K562 (cell line): Measurements from ENCODE around the gene ZDHHC3. TPM values are rescaled to one million over a fixed set of nuclear protein-coding genes. Genes with fewer than 3 reads are reported as not detected.

Experiments used
- CEBPB ChIP-seq: fragments of 450-650 bp; IDR thresholded peaks from 2 replicates; pipeline ENCODE4 v1.6.1; 2016; ENCODE audit warnings: missing genetic modification characterization, missing compliant biosample characterization
- CHD4 ChIP-seq: fragments of 200-600 bp; sonication (generic); IDR thresholded peaks from 3 replicates; pipeline ENCODE4 v1.6.1; 2012; ENCODE audit warnings: low read depth, mild to moderate bottlenecking, mixed read lengths, low read length, inconsistent platforms; ENCODE audit not compliant: insufficient read depth, insufficient replicate concordance, poor library complexity, severe bottlenecking
- DDX20 ChIP-seq: fragments of 450-650 bp; IDR thresholded peaks from 2 replicates; pipeline ENCODE4 v1.6.1; 2016; ENCODE audit warnings: missing genetic modification characterization, low read depth, mild to moderate bottlenecking, missing compliant biosample characterization, moderate library complexity
- DPF2 ChIP-seq: fragments of 450-650 bp; IDR thresholded peaks from 2 replicates; pipeline ENCODE4 v1.6.1; 2016
- ELK3 ChIP-seq: fragments of 450-650 bp; formaldehyde crosslinking; IDR thresholded peaks from 2 replicates; pipeline ENCODE4 v1.4.0; 2020; ENCODE audit warnings: mild to moderate bottlenecking
- HMBOX1 ChIP-seq: sonication (generic); IDR thresholded peaks from 2 replicates; pipeline ENCODE4 v1.6.1; 2016
- LEF1 ChIP-seq: fragments of 450-650 bp; IDR thresholded peaks from 2 replicates; pipeline ENCODE4 v1.6.1; 2016; ENCODE audit warnings: mild to moderate bottlenecking
- MEF2A ChIP-seq: IDR thresholded peaks from 2 replicates; pipeline ENCODE4 v1.6.1; 2011; ENCODE audit warnings: low read depth, mild to moderate bottlenecking, low read length, moderate library complexity; ENCODE audit not compliant: control insufficient read depth
- NCOA4 ChIP-seq: fragments of 450-650 bp; IDR thresholded peaks from 2 replicates; pipeline ENCODE4 v1.6.1; 2018; ENCODE audit warnings: mild to moderate bottlenecking; ENCODE audit not compliant: partially characterized antibody
- RNF2 ChIP-seq: sonication (generic); IDR thresholded peaks from 2 replicates; pipeline ENCODE4 v1.6.1; 2016
- SFPQ ChIP-seq: fragments of 200-400 bp; formaldehyde crosslinking; IDR thresholded peaks from 2 replicates; pipeline ENCODE4 v1.6.1; 2017; ENCODE audit warnings: mild to moderate bottlenecking, low read depth, low read length, moderate library complexity
- SNRNP70 ChIP-seq: fragments of 200-400 bp; formaldehyde crosslinking; optimal IDR thresholded peaks from 2 replicates; pipeline ENCODE3; 2017; ENCODE audit warnings: low read depth, low read length
- SREBF1 ChIP-seq: fragments of 150-350 bp; IDR thresholded peaks from 2 replicates; pipeline ENCODE4 v1.6.1; 2014; ENCODE audit warnings: antibody characterized with exemption, low read depth, low read length, borderline replicate concordance
- SRSF1 ChIP-seq: fragments of 200-400 bp; formaldehyde crosslinking; IDR thresholded peaks from 2 replicates; pipeline ENCODE4 v1.6.1; 2017; ENCODE audit warnings: mild to moderate bottlenecking, low read depth, low read length, moderate library complexity
- STAG1 ChIP-seq: sonication (generic); formaldehyde crosslinking; IDR thresholded peaks from 2 replicates; pipeline ENCODE4 v1.5.0; 2020; ENCODE audit warnings: missing genetic modification reagents, borderline replicate concordance
- XRCC3 ChIP-seq: fragments of 450-650 bp; IDR thresholded peaks from 2 replicates; pipeline ENCODE4 v1.6.1; 2017; ENCODE audit warnings: mild to moderate bottlenecking, moderate library complexity
- YBX1 ChIP-seq: fragments of 450-650 bp; IDR thresholded peaks from 2 replicates; pipeline ENCODE4 v1.7.1; 2016; ENCODE audit warnings: mild to moderate bottlenecking
- ZC3H11A ChIP-seq: IDR thresholded peaks from 2 replicates; pipeline ENCODE4 v1.6.1; 2012; ENCODE audit warnings: low read depth, low read length, improper control_type of control experiment
- ZNF121 ChIP-seq: sonication (generic); formaldehyde crosslinking; conservative IDR thresholded peaks from 2 replicates; pipeline ENCODE4 v1.8.0; 2022; ENCODE audit warnings: missing genetic modification reagents
- ZNF134 ChIP-seq: fragments of 250-450 bp; sonication (Bioruptor Pico); conservative IDR thresholded peaks from 2 replicates; pipeline ENCODE4 v1.4.0; 2020
- ZNF551 ChIP-seq: fragments of 250-450 bp; sonication (Bioruptor Pico); IDR thresholded peaks from 2 replicates; pipeline ENCODE4 v1.5.0; 2021; ENCODE audit warnings: mild to moderate bottlenecking, moderate library complexity
- polyA plus RNA-seq, 8 experiments: library from polyadenylated mRNA; depleted of rRNA in 4 of 8; stranded (reverse) in 5 of 8; unstranded in 3 of 8; fragments of >200 nt; fragmentation: Nextera tagmentation in 2 of 8; fragmentation: Illumina TruSeq in 1 of 8; extraction: Ambion mirVana in 2 of 8; extraction: Trizol in 1 of 8; gene quantifications; 2 replicates each; pipeline versions ENCODE4 v1.2.1 to v1.2.3, GENCODE V29; 2011 to 2014; ENCODE audit warnings: inconsistent platforms in 1 of 8, missing spikeins in 1 of 8
- total RNA-seq, 7 experiments: library from RNA; depleted of rRNA in 6 of 7; stranded (reverse); fragments of >200 nt in 6 of 7; fragmentation: Illumina TruSeq in 2 of 7; extraction: Trizol in 2 of 7; gene quantifications; 2 replicates each; pipeline versions ENCODE4 v1.2.1 to v1.2.3, GENCODE V29; 2011 to 2021; ENCODE audit warnings: low replicate concordance in 1 of 7
- TF ChIP-seq, protein P1 (sequence below): fragments of 450-650 bp; formaldehyde crosslinking; IDR thresholded peaks from 2 replicates; pipeline ENCODE4 v1.4.0; 2020; ENCODE audit warnings: mild to moderate bottlenecking, moderate library complexity

ZDHHC3 gene
- total and polyA plus RNA-seq, 9 of the 15 experiments (the other 6 are each of a cell fraction or from before 2014, with no cell fraction given) = 10.3 to 120 (median 67.2) TPM

GRCh38 chr3:44976002-44976815 lies at the start of gene ZDHHC3, which contains the start of gene EXOSC7 (continued):
- TF ChIP-seq MEF2A (no peak), ZC3H11A (no peak), CEBPB (tag) (no peak), DDX20 (tag) (no peak), ELK3 (CRISPR knock-in tag) (no peak), STAG1 (CRISPR knock-in tag) (0 out of 2 replicates have a peak, but pooled peaks have one; percentile 15), LEF1 (0 out of 2 replicates have a peak, but pooled peaks have one; percentile 22), HMBOX1 (no peak), YBX1 (no peak), ZNF551 (CRISPR knock-in tag) (no peak), ZNF134 (no peak), SREBF1 (no peak), XRCC3 (no peak), RNF2 (no peak), CHD4 (no peak), SNRNP70 (no peak), ZNF121 (no peak), DPF2 (no peak), SRSF1 (0 out of 2 replicates have a peak, but pooled peaks have one; percentile 42), NCOA4 (no peak), SFPQ (no peak)
- TF ChIP-seq, protein P1, sequence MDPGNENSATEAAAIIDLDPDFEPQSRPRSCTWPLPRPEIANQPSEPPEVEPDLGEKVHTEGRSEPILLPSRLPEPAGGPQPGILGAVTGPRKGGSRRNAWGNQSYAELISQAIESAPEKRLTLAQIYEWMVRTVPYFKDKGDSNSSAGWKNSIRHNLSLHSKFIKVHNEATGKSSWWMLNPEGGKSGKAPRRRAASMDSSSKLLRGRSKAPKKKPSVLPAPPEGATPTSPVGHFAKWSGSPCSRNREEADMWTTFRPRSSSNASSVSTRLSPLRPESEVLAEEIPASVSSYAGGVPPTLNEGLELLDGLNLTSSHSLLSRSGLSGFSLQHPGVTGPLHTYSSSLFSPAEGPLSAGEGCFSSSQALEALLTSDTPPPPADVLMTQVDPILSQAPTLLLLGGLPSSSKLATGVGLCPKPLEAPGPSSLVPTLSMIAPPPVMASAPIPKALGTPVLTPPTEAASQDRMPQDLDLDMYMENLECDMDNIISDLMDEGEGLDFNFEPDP (CRISPR knock-in tag) = peak; percentile 77; the same call in 1 of the 2 replicates
